HG02938 (cell line): Measurements from ENCODE around the gene TPH1.

ENCODE experiments used
- ATAC-seq: cut with Tn5 transposase; IDR thresholded peaks from one replicate; pipeline ENCODE4 v1.9.1; 2021; ENCODE audit warnings: mild to moderate bottlenecking, moderate library complexity; ENCODE audit not compliant: unreplicated experiment

TPH1 gene

DNA sequence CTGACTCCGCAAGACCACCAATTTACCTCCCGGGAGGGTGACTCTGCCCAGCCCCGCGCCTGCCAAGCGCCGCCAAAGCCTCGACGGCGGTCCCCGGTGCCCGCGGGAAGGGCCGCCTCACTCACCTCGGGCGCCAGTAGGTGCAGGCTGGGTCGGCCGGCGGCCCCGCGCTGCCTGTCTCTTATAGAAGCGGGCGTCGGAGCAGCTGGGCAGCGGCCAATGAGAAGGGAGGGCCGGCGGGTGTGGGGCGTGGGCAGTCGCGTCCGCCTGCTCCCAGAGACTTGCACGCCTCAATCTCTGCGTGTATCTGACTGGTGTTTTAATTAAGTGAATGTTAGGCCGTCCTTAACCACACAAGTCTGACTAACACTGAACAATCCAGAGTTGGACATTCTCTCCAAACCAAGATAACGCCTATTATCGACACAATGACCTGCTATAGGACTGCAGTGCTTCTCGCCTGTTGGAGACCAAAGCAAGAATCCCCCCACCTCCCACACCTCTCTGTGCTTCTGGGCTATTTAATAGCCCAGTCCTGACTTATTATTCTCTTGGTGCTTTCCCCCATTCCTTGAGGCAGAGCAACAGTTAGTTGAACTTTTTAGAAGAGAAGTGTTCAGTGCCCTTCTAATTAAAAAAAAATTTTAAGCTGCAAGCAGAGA lies at the start of gene TPH1:
Gene TPH1, minus strand, starts transcription at position 154 of the 662 bp plus-strand sequence. CDS start 5,507 bp downstream, outside the sequence.
- ATAC-seq = no peak

GRCh38 chr11:18093959-18094358 lies 47.9 kb upstream of the TPH1 start:
- no peak for ATAC-seq

- no peak for ATAC-seq
Observed at GRCh38 chr11:18091731-18092130, 45.7 kb upstream of the TPH1 start.

GRCh38 chr11:18088966-18089365 lies 42.9 kb upstream of the TPH1 start:
- ATAC-seq = no peak

DNA sequence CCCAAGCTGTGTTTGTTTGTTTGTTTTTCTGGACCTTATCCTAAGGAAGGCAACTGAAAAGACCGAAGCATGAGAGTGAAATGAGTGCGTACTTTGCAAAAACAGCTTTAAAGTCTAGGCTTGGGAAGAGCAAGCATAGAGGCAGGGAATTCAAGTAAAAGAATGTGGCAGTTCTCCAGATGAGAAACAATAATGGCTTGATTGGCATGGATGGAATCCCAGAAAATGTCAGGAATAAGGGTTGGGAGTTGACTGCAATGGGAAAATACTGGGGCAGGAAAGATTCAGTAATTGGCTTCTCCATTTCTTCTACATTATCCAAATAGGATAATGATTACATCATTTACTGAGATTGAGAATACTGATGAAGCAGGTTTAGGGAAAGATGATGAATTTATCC lies 42.3 kb upstream of the TPH1 start:
- ATAC-seq = no peak

GRCh38 chr11:18081551-18081950 lies 35.5 kb upstream of the TPH1 start:
- ATAC-seq = no peak

GRCh38 chr11:18080451-18080850 lies 34.4 kb upstream of the TPH1 start:
- ATAC-seq = no peak

DNA sequence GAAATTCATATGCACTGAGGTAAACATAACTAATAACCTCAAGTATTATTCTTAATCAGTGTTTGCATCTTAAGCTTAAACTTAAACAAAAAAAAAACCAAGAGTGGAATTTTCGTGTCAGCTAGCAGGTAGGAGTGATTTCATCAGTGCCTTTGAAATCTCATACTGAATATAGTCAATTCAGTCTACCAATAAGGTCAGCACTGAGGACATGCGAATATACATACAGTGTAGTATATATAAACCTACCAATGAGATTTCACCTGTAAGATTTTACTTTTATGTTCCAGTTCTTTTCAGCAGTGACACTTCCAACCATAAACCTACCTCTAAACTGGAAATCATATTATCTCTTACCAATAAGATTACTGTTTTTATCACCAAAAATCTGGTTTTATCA lies 32.8 kb upstream of the TPH1 start:
- ATAC-seq = no peak

DNA sequence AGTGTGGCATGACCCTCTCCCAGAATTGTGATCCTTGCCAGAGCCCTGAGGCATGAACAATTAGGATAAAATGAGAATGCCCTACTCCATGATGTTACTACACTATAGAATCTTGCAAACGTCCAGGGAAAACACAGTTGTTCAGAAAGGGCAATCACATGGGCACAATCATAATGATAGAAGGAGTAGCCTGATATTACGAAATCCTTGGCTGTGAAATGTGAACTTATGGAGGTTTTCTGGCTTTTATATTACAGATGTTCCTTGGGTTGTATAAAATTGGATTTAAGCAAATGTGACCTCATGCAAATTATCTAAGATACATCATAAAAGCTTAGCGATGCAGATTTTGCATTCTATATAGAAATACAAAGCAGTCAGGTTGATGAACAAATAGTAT lies 29.4 kb upstream of the TPH1 start:
- no peak for ATAC-seq

GRCh38 chr11:18071098-18071705 lies 25.1 kb upstream of the TPH1 start:
- ATAC-seq = no peak

DNA sequence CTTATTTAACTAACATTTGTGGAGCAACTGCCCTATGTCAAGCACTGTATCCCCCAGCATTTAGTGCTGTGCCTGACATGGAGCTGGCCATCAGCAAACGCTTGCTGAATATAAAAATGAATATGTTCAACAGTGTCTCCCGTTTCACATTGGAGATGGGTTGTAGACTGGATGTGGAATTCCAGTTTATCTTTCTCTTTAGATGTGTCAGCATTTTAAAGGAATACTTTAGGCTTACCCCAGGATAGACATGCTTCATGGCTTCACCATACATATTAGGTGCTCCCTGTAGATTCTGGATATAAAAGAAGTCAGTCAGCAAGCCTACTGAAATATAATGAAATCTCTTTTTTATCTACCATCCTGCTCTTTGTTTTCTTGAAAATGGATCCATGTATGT lies 21.3 kb upstream of the TPH1 start:
- ATAC-seq = no peak

- no peak for ATAC-seq
Observed at GRCh38 chr11:18066626-18067025, 20.6 kb upstream of the TPH1 start.

- no peak for ATAC-seq
Observed at GRCh38 chr11:18065572-18065971, 19.5 kb upstream of the TPH1 start.

GRCh38 chr11:18064450-18065054 lies 18.5 kb upstream of the TPH1 start:
- ATAC-seq = no peak

- no peak for ATAC-seq
Observed at GRCh38 chr11:18063862-18064434, 17.9 kb upstream of the TPH1 start.

DNA sequence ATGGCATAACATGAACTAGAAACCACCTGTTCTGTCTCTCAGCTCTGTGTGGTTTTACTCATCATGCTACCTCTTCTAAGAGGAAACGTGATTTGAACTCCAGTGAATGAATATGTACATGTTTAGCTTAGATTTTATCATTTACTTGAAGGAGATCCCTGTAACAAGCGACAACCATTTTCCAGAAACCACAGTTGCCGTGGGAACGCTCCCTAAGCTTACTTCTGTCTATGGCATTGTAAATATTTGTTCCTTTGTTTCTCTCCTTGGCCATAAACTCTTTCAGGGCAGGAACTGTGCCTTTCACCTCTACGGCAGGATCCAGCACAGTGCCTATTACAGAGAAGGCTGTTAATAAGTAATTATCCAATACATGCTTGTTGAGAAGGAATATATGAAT lies 17.1 kb upstream of the TPH1 start:
- no peak for ATAC-seq

- no peak for ATAC-seq
Observed at GRCh38 chr11:18061351-18061750, 15.3 kb upstream of the TPH1 start.

DNA sequence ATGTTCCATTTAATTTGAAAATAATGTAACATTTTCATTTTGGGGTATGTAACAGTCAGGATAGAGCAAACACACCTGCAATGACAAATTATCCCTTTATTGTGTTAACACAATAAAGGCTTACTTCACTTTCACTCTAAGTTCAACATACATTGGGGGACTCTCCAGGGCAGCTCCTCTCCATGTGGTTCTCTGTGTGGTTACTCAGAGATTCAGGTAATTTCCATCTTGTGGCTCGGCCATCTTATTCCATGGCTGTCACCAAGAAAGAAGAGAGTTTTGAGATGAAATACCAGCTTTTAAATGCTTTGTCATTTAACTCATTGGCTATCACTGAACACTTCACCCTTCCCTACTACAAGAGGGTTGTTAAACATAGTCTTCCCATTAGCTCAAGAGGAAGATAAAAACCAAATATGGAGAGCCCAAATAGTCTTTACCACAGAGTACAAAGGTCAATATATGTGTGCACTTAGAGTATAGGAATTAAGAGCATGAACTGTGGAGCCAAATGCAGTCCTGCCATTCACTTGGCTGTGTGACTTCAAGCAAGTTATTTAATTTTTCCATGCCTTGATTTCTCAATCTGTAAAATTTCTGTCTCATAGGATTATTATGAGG lies 10.6 kb upstream of the TPH1 start:
- ATAC-seq = no peak

GRCh38 chr11:18054511-18055103 lies 8.5 kb upstream of the TPH1 start:
- ATAC-seq = no peak

GRCh38 chr11:18050848-18051247 lies 4.8 kb upstream of the TPH1 start:
- ATAC-seq = no peak

GRCh38 chr11:18036456-18036855 lies 9.6 kb downstream of the TPH1 start:
- ATAC-seq = no peak
